Mucosa of rectum (tissue), 2 donors: ENCODE data around the gene IGFBP1.

ENCODE experiments used
- H3K27ac ChIP-seq, 2 donors: one replicate each; pipeline ENCODE4 v1.7.0; 2013; ENCODE audit warnings: inconsistent platforms in 2 of 2, low read depth in 2 of 2, low read length in 2 of 2
- H3K27me3 ChIP-seq, 2 donors: one replicate each; pipeline ENCODE4 v1.7.0; 2013; ENCODE audit warnings: low read length in 2 of 2; ENCODE audit not compliant: control insufficient read depth in 2 of 2, insufficient read depth in 2 of 2
- H3K36me3 ChIP-seq, 2 donors: one replicate each; pipeline ENCODE4 v1.7.0; 2013; ENCODE audit warnings: low read length in 2 of 2; ENCODE audit not compliant: control insufficient read depth in 2 of 2, insufficient read depth in 2 of 2
- H3K4me1 ChIP-seq, 2 donors: one replicate each; pipeline ENCODE4 v1.7.0; 2013; ENCODE audit warnings: low read length in 2 of 2, mild to moderate bottlenecking in 1 of 2; ENCODE audit not compliant: control insufficient read depth in 2 of 2, insufficient read depth in 2 of 2
- H3K4me3 ChIP-seq, 2 donors: one replicate each; pipeline ENCODE4 v1.7.0; 2013; ENCODE audit warnings: low read length in 2 of 2
- H3K9ac ChIP-seq, 2 donors: one replicate each; pipeline ENCODE4 v1.7.0; 2013; ENCODE audit warnings: low read length in 2 of 2, low read depth in 1 of 2, mild to moderate bottlenecking in 1 of 2
- H3K9me3 ChIP-seq, 2 donors: one replicate each; pipeline ENCODE4 v1.7.0; 2013; ENCODE audit warnings: low read length in 2 of 2; ENCODE audit not compliant: control insufficient read depth in 2 of 2
- donor health status: healthy.
- donor health status: Normal muscosa, but diverticular disease.

The IGFBP1 gene

DNA sequence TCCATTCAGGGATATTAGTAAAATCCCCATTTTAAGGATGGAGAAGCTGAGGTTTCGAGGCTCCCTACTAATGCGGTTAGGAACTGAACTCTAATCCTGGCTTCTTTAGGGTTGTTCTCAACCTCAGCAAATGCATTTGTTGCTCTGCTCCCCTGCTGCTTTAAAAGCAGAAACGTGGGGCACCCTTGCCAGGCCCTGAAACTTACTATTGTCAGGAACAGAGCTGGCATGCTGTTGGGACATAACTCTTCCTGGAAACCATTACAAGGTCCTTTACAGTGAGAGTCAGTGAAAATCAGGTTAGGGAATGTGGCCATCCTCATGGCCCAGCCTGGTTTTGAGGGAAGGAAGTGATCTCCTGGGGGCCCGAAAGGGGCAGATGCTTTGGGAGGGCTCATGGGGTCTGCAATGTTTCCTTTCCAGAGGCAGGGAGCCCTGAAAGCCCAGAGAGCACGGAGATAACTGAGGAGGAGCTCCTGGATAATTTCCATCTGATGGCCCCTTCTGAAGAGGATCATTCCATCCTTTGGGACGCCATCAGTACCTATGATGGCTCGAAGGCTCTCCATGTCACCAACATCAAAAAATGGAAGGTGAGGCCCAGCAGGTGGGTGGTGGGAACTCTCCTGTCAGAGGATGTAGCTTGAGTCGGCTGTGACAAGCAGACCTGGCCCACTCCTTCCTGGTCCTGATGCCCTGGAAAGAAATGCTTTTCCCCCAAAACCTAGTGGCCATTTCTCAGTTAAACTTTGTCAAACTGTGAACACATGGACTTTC lies 2.0 kb downstream of the IGFBP1 start:
- Histone ChIP-seq H3K9me3 (no peaks in the 10 kb centered on the region), H3K4me1 (no peaks in the 10 kb centered on the region), H3K27me3 (peaks cover 23 to 29% of the 10 kb centered on the region in 2 donors), H3K27ac (no peak overlapping the region), H3K9ac (no peak overlapping the region), H3K4me3 (no peak overlapping the region), H3K36me3 (no peaks in the 10 kb centered on the region)

DNA sequence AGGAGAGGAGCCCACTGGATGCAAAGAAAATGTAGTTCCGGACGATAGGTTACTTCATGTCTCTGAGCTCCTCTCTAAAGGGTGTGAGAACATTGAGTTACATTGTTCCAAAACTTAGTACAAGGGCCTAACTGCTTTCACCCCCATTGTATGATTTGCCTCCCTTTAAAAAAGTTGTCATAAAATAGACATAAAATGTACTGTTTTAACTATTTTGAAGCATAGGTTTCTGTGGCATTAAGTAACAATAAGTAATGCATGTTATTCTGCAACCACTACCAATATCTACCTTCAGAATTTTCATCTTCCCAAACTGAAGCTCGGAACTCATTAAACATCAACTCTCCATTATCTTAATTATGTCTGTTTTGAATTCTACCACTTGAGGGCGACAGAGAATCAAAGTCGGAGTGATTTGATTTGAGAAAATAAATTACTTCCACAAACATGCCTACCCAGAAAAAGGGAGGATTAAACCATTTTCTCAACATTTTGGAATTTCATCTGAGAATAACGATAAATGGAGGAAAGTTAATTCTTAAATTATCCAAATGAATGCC lies 2.7 kb downstream of the IGFBP1 start:
- Histone ChIP-seq H3K9me3 (no peaks in the 10 kb centered on the region), H3K36me3 (no peaks in the 10 kb centered on the region), H3K4me3 (no peak overlapping the region), H3K4me1 (no peaks in the 10 kb centered on the region), H3K9ac (no peak overlapping the region), H3K27me3 (peaks cover 23 to 30% of the 10 kb centered on the region in 2 donors), H3K27ac (no peak overlapping the region)

DNA sequence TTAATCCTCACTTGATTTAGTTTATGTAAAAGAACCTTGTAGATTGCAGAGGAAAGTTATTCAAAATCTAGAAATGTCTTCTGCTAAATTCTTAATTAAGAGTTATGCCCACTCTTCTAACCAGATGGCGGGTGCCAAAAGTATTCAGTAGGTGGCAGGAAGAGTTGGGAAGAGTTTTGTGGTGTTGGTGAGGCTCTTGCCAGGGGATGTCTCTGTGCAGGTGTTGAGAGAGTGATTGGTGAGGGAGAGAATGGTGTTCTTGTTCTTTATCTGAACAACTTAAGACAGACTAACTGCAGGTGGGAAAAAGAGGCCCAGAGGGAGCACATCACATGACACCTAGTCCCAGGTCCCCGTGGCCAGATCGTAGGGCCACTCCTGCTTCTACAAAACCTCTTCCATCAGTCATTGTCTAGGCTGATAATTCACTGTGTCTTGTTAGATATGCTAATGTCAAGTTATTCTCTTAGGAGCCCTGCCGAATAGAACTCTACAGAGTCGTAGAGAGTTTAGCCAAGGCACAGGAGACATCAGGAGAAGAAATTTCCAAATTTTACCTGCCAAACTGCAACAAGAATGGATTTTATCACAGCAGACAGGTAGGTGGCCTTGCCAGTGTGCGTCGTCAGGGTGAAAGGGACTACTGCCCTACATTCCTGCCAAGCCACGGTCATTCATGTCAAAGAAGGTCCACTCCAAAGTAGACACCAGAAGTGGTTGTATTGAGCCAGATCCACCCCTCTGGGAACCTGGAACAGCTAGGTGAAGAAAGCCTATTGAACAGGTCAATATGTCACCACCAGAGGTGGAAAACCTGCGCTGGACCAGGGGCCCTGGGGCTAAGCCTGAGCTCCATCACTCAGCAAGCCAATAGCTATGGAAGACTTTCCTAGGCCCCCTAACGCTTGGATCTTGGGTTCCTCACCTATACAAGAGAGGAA lies 3.4 kb downstream of the IGFBP1 start:
- H3K4me3 ChIP-seq = no peak overlapping the region
- peaks cover 19 to 29% of the 10 kb centered on the region in 2 donors for H3K27me3 ChIP-seq
- no peaks in the 10 kb centered on the region for H3K9me3 ChIP-seq
- no peak overlapping the region for H3K9ac ChIP-seq
- no peaks in the 10 kb centered on the region for H3K36me3 ChIP-seq
- no peaks in the 10 kb centered on the region for H3K4me1 ChIP-seq
- no peak overlapping the region for H3K27ac ChIP-seq

DNA sequence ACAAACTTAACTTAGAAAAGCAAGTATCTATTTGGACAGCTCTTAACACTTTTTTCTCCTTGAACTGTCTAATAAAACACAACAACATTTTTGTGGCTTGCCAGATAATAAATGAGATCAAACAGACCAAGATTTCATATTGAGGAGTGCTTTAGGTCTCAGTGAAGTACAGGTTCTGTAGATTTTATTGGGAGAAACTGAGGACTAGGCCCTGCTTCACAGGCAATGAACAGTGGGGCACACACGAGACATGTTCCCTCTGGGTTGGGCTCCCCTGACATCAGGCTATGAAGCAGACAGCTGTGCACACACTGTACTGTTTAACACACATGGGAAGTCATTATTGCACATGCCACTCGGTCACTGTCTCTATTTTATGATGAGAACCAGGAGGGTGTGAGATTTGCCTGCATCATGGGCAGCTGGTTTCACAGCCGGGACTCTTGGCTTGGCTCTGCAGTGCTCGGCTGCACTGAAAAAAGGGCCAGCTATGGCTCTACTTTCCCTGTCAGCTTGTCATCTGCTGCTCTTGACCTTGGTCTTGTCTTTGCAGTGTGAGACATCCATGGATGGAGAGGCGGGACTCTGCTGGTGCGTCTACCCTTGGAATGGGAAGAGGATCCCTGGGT lies 4.2 kb downstream of the IGFBP1 start:
- Histone ChIP-seq H3K9ac (no peak overlapping the region), H3K27me3 (peaks cover 17 to 21% of the 10 kb centered on the region in 2 donors), H3K4me1 (no peaks in the 10 kb centered on the region), H3K9me3 (no peaks in the 10 kb centered on the region), H3K4me3 (no peak overlapping the region), H3K27ac (no peak overlapping the region), H3K36me3 (no peaks in the 10 kb centered on the region)

DNA sequence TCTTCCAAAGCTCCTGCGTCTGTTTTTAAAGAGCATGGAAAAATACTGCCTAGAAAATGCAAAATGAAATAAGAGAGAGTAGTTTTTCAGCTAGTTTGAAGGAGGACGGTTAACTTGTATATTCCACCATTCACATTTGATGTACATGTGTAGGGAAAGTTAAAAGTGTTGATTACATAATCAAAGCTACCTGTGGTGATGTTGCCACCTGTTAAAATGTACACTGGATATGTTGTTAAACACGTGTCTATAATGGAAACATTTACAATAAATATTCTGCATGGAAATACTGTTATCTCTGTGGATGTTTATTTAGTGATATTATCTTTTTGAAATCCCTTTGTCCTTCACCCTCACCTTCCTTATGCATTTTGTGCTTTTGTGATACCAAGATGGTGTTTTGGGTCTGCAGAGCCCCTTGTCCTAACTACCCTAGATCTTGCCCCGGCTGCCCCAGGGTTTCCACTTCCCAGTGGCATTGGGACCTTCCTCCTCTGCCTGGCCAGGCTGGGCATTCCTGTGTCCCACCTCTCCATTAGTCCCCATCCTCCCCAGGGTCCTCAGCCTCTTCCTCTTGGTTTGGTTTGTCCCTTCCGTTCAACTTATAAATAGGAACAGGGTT lies 5.2 kb downstream of the IGFBP1 start:
- no peaks in the 10 kb centered on the region for H3K9me3 ChIP-seq
- H3K27me3 ChIP-seq = peaks cover 12 to 15% of the 10 kb centered on the region in 2 donors
- H3K9ac ChIP-seq = no peak overlapping the region
- H3K4me1 ChIP-seq = no peaks in the 10 kb centered on the region
- no peak overlapping the region for H3K27ac ChIP-seq
- no peaks in the 10 kb centered on the region for H3K36me3 ChIP-seq
- H3K4me3 ChIP-seq = no peak overlapping the region

DNA sequence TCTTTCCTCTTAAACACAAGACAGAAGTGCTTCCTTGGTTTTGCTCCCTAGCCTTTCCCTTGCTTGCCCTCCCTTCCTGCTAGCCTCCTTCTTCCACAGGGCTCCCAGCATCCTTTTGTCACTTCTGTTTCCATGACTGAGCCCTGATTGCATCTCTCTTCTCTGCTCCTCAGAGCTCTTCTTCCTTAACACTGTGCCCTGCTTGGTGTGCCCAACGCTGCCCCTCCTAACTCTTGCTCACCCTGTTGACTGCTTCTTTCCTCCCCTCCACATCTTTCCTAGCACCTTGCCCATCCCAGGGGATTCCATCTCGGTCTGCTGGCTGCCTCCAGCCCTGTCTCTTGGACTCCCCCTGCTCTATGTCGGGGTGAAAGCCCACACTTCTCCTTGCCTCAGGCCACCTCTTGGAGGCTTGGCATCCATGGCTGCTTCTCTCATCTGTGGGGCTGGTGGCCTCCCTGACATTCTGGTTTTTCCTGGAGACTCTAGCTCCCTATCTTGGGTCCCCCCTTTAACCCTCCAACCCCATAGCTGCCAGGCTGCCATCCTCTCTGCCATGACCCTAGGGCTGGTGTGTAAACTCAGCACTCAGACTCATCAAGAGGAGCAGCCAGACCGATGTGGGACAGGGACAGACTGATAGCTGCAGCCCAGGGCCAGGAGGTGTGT lies 5.8 kb downstream of the IGFBP1 start:
- H3K9ac ChIP-seq = no peak overlapping the region
- H3K36me3 ChIP-seq = no peaks in the 10 kb centered on the region
- no peak overlapping the region for H3K4me3 ChIP-seq
- H3K9me3 ChIP-seq = no peaks in the 10 kb centered on the region
- H3K4me1 ChIP-seq = no peaks in the 10 kb centered on the region
- peaks cover 10% of the 10 kb centered on the region in 2 donors for H3K27me3 ChIP-seq
- no peak overlapping the region for H3K27ac ChIP-seq

DNA sequence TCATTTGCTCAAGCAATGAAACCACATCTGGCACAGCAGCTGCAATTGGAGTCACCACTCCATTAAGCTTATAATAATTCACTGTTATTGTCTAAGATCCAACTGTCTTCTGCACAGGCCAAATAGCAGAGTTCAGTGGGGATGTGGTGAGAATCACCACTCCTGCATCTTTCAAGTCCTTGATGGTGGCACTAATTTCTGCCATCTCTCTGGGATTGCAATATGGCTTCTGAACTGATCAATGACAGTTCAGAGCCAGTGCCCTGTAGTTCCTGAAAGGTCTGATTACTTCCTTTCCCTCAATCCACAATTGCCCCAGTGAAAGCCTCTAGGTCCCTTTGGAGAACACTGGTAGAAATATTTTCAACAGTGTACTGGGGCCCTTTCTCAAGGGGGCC lies 6.4 kb downstream of the IGFBP1 start:
- no peak overlapping the region for H3K9ac ChIP-seq
- peaks cover 5 to 9% of the 10 kb centered on the region in 2 donors for H3K27me3 ChIP-seq

DNA sequence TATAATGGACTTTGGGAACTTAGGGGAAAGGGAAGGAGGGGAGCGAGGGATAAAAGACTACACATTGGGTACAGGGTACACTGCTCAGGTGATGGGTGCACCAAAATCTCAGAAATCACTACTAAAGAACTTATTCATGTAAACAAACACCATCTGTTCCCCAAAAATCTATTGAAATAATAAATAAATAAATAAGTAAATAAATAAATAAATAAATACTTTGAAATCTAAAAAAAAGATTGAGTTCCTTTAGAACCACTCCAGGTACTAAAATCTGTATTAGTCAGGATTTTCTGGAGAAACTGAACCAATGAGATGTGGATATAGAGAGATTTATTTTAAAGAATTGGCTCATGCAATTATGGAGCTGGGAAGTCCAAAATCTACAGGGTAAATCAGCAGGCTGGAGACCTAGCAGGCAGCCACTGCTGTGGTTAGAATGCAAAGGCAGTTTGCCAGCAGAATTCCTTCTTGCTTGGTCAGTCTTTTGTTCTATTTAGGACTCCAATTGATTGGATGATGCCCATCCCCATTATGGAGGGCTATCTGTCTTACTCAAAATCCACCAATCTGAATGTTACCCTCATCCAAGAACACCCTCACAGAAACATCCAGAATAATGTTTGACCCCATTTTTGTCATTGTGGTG lies 8.9 kb downstream of the IGFBP1 start:
- no peak overlapping the region for H3K4me3 ChIP-seq
- no peaks in the 10 kb centered on the region for H3K4me1 ChIP-seq
- H3K9me3 ChIP-seq = no peaks in the 10 kb centered on the region
- peaks cover 0 to 7% of the 10 kb centered on the region in 2 donors for H3K27me3 ChIP-seq
- no peaks in the 10 kb centered on the region for H3K36me3 ChIP-seq
- no peak overlapping the region for H3K9ac ChIP-seq
- H3K27ac ChIP-seq = no peak overlapping the region

More for the DNA sequence above, 6.4 kb downstream of the IGFBP1 start:
- H3K27ac ChIP-seq = no peak overlapping the region
- H3K36me3 ChIP-seq = no peaks in the 10 kb centered on the region
- no peaks in the 10 kb centered on the region for H3K4me1 ChIP-seq
- no peaks in the 10 kb centered on the region for H3K9me3 ChIP-seq
- no peak overlapping the region for H3K4me3 ChIP-seq

DNA sequence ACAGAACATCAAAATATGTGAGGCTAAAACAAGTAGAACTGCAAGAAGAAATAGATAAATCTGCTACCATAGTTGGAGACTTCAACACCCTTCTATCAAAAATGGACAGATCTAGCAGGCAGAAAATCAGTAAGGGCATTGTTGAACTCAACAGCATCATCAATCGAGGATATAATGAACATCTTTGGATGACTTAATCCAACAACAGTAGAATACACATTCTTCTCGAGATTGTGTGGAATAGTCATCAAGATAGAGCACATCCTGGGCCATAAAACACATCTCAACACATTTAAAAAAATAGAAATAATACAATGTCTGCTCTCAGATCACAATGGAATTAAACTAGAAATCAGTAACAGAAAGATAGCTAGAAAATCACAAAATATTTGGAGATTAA lies 9.9 kb downstream of the IGFBP1 start:
- no peak overlapping the region for H3K4me3 ChIP-seq
- no peaks in the 10 kb centered on the region for H3K36me3 ChIP-seq
- no peak overlapping the region for H3K9ac ChIP-seq
- H3K27me3 ChIP-seq = peaks cover 0 to 4% of the 10 kb centered on the region in 2 donors
- H3K27ac ChIP-seq = no peak overlapping the region
- H3K4me1 ChIP-seq = no peaks in the 10 kb centered on the region
- no peaks in the 10 kb centered on the region for H3K9me3 ChIP-seq
